ENCODE measurements around the gene TRPM5. TPM values are rescaled to one million over a fixed set of nuclear protein-coding genes. Genes with fewer than 3 reads are reported as not detected.

Gene TRPM5
- total RNA-seq, 1 experiment from 2014 or later = not detected

- H3K27me3 ChIP-seq (replicated peaks; ENCODE audit: insufficient read depth, low read depth, low read length, poor library complexity) = peaks cover 17% of the 10 kb centered on the region
- no peaks in the 10 kb centered on the region for H3K9me3 ChIP-seq (ENCODE audit: low read depth, low read length, poor library complexity, severe bottlenecking)
- intact Hi-C loops (cut with micrococcal nuclease; ENCODE audit: unreplicated experiment) = no loop called here
- TF ChIP-seq EZH2 (IDR thresholded peaks at IDR 0.05; ENCODE audit: borderline replicate concordance, low read depth, low read length, poor library complexity, severe bottlenecking) (no peak), CTCF (conservative IDR thresholded peaks at IDR 0.05; ENCODE audit: low read depth, low read length) (no peak)
- no peaks in the 10 kb centered on the region for H3K4me1 ChIP-seq (ENCODE audit: insufficient read depth, low read length, poor library complexity, severe bottlenecking)
- no peaks in the 10 kb centered on the region for H3K36me3 ChIP-seq (ENCODE audit: insufficient read depth, low read length, poor library complexity, severe bottlenecking)
- no peak for DNase-seq (ENCODE audit: low spot score)
- BruUV-seq (replicated peaks) = no TSS peak
- ChIA-PET CTCF (no interaction called here), POLR2A (ENCODE audit: low non-redundant PET) (no interaction called here)
- no peak overlapping the region for H3K4me3 ChIP-seq (ENCODE audit: low read depth, low read length, poor library complexity, severe bottlenecking)
- no peak overlapping the region for H3K27ac ChIP-seq (ENCODE audit: low read depth, low read length, poor library complexity, severe bottlenecking)
Measured at GRCh38 chr11:2441171-2441570, 3.1 kb downstream of the TRPM5 start.

GRCh38 chr11:2440646-2441045 is 3.7 kb downstream of the TRPM5 start:
- POLR2A ChIA-PET (ENCODE audit: low non-redundant PET) = no interaction called here
- no TSS peak for BruUV-seq (replicated peaks)

GRCh38 chr11:2439820-2440219 is 4.5 kb downstream of the TRPM5 start:
- no peaks in the 10 kb centered on the region for H3K9me3 ChIP-seq (ENCODE audit: low read depth, low read length, poor library complexity, severe bottlenecking)
- TF ChIP-seq EZH2 (IDR thresholded peaks at IDR 0.05; ENCODE audit: borderline replicate concordance, low read depth, low read length, poor library complexity, severe bottlenecking) = no peak
- TF ChIP-seq CTCF (conservative IDR thresholded peaks at IDR 0.05; ENCODE audit: low read depth, low read length) = no peak
- no TSS peak for BruUV-seq (replicated peaks)
- intact Hi-C loops (cut with micrococcal nuclease; ENCODE audit: unreplicated experiment) = no loop called here
- CTCF ChIA-PET = no interaction called here
- POLR2A ChIA-PET (ENCODE audit: low non-redundant PET) = no interaction called here
- no peaks in the 10 kb centered on the region for H3K4me1 ChIP-seq (ENCODE audit: insufficient read depth, low read length, poor library complexity, severe bottlenecking)
- H3K4me3 ChIP-seq (ENCODE audit: low read depth, low read length, poor library complexity, severe bottlenecking) = no peak overlapping the region
- DNase-seq (ENCODE audit: low spot score) = no peak
- H3K36me3 ChIP-seq (ENCODE audit: insufficient read depth, low read length, poor library complexity, severe bottlenecking) = no peaks in the 10 kb centered on the region
- H3K27me3 ChIP-seq (replicated peaks; ENCODE audit: insufficient read depth, low read depth, low read length, poor library complexity) = peaks cover 7% of the 10 kb centered on the region
- no peak overlapping the region for H3K27ac ChIP-seq (ENCODE audit: low read depth, low read length, poor library complexity, severe bottlenecking)

More at GRCh38 chr11:2440646-2441045, 3.7 kb downstream of the TRPM5 start:
- Histone ChIP-seq H3K4me1 (ENCODE audit: insufficient read depth, low read length, poor library complexity, severe bottlenecking) (no peaks in the 10 kb centered on the region), H3K36me3 (ENCODE audit: insufficient read depth, low read length, poor library complexity, severe bottlenecking) (no peaks in the 10 kb centered on the region), H3K9me3 (ENCODE audit: low read depth, low read length, poor library complexity, severe bottlenecking) (no peaks in the 10 kb centered on the region), H3K4me3 (ENCODE audit: low read depth, low read length, poor library complexity, severe bottlenecking) (no peak overlapping the region), H3K27me3 (replicated peaks; ENCODE audit: insufficient read depth, low read depth, low read length, poor library complexity) (peaks cover 12% of the 10 kb centered on the region), H3K27ac (ENCODE audit: low read depth, low read length, poor library complexity, severe bottlenecking) (no peak overlapping the region)
- CTCF ChIA-PET = no interaction called here
- no peak for TF ChIP-seq CTCF (conservative IDR thresholded peaks at IDR 0.05; ENCODE audit: low read depth, low read length)
- TF ChIP-seq EZH2 (IDR thresholded peaks at IDR 0.05; ENCODE audit: borderline replicate concordance, low read depth, low read length, poor library complexity, severe bottlenecking) = no peak
- no peak for DNase-seq (ENCODE audit: low spot score)
- intact Hi-C loops (cut with micrococcal nuclease; ENCODE audit: unreplicated experiment) = no loop called here
